ENCODE measurements around the gene DAGLA.

DAGLA gene

DNA sequence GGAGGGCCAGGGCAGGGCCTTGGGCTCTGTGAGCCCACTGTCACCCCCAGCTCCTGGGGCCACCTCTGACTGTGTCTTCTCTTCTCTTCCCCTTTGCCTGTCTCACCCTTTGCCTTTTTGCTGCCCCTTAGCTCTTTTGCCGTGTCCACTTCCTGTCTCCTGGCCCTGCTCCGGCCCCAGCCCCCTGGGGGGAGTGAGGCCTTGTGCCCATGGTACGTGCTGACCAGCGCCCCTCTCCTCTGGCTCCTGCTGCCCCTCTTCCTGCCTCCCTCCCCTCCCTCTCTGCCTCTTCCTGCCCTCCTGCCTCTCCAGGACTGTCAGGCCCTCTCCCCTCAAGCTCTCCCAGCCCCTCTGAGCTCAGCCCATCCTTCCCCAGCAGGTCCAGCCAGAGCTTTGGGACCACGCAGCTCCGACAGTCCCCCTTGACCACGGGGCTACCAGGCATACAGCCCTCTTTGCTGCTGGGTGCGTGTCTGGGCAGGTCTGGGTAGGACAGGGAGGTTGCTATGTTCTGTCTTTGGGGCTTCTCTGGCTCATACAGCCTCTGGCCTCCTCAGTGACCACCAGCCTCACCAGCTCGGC is 100.5 kb downstream of the DAGLA start:
- DNase-seq (ENCODE audit: low spot score): no peak

DNA sequence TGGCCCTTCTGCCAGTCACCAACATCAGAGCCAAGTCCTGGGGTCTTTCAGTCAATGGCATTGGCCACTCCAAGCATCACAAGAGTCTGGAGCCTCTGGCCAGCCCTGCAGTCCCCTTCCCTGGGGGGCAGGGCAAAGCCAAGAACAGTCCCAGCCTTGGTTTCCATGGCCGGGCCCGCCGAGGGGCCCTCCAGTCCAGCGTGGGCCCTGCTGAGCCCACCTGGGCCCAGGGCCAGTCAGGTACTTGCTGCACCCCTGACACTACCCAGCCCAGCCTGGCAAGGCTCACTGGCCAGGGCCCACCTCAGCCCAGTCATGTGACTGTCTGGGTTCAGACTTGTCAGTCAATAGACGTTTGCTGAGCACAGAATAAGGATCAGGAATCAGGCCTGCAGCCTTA is 101.4 kb downstream of the DAGLA start:
- DNase-seq (ENCODE audit: low spot score): no peak

DNA sequence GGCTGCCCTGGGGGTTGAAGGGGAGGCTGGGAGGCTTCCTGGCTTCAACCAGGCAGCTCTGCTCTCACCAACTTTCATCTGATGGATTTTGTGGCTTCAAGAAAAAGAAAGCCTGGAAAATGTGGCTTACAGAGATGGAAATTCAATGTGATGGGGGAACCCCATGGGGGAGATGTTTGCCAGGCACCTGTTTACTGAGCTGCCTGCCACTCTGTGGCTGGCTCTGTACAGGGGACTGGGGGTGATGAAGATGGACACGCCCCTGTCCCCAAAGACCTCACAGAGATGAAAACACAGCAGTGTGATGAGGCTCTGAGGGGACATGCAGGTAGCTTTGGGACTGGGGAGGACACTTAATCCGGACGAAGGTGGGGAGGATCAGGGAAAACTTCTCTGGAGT is 102.1 kb downstream of the DAGLA start:
- DNase-seq (ENCODE audit: low spot score): no peak

DNA sequence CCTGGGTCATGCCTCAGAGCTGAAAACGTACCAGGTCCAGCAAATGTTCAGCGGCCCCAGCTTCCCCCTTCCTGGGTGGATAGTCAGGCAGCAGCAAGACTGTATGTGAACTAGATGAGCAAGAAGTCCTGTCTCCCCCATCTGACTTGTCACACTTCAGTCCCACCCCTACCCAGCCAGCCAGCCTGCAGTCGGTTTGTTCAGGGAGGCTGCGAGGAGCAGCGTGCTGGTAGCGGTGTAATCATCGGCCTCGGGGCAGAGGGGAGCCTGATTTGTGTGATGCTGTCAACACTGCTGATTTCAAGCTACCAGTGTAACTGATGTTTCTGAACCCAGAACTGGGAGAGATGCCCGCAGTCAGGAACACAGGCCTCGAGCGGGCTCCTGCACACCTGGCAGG is 102.7 kb downstream of the DAGLA start:
- no peak for DNase-seq (ENCODE audit: low spot score)

DNA sequence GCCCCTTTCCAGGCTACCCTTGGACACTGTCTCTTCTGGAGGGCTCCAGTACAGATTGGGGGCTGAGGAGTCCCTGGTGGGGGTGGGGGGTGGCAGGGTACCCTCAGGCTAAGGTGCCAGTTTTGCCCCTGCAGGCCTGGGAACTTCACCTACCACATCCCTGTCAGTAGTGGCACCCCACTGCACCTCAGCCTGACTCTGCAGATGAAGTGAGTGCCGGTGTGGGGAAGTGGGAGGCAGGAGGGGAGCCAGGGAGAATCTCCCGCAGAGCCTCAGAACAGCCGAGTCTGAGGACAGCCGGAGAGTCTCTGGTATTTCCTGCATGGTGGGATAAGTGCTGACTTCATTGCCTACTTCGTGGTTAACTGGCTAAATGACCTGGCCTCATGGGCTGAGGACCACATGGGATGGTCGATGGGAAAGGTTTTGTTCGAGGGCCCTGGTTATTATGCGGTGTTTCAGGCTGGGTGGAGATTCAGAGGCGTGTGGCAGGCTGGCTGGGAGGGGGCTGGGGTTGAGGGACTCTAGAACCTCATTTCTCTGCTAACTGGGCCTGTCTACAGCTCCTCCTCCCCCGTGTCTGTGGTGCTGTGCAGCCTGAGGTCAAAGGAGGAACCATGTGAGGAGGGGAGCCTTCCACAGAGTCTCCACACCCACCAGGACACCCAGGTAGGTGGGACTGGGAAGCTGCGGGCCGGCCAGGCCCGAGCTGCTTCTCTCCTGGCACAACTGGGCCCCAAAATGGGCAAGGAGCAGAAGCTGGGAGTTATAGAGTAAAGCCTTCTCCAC is 103.7 kb downstream of the DAGLA start:
- no peak for DNase-seq (ENCODE audit: low spot score)

DNA sequence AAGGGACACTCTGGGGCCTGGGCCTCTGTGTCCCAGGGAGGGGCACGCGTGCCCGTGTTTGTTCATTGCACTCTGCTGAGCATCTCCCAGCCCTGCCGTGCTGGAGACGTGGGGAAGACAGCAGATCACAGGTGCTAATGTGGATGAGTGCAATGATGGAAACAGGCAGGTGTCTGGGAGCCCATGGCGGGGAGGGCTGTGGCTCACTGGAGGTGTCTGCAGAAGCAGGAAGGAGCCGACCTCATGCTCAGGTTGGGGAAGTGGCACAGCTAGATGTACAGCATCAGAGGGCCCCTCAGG is 104.3 kb downstream of the DAGLA start:
- no peak for DNase-seq (ENCODE audit: low spot score)

DNA sequence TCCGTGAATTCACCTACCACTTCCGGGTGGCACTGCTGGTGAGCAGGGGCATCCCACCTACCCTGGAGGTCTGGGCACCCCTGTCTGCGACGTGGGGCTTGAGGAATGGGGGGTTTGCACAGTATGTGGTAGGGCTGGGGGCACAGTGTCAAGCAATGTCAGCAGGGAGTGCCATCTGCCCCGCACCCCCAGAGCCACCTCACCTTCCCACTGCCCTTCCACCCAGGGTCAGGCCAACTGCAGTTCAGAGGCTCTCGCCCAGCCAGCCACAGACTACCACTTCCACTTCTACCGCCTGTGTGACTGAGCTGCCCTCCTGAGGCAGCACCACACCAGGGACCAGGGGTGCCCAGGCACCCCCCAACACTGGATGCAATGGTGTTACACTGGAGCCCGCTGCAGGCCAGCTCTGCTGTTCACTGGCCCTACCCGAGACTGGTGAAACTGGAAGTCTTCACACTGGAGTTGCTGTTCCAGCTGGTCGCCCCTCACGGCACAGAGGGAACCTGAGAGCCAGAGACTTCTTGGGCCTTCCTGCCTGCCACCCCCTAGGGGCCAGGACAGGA is 105.7 kb downstream of the DAGLA start:
- no peak for DNase-seq (ENCODE audit: low spot score)

DNA sequence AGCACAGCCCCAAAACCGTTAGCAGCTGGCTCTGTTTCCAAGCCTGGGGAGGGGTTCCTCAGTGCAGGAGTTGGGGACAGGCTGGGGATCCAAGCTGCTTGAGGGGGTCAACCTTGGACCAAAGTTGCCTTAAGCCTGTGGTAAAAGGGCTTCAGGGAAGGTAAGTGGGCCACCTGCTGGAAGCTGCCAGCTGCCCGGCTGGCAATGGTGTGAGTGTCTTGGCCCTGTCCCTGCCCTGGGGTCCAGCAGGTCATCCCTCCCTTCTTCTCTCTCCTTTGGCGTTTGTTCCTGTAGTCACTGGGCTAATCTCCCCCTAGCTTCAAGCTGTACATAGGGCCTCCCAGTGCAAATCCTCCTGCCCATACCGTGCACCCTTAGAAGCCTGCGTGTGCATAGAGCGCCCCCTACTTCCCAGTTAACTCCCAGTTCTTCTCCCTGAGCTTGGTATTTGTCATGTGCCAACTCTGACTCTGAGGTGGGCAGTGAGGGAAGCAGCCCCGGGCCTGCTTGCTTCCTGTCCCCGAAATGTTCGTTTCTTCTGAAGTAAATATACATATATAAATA is 107.8 kb downstream of the DAGLA start:
- DNase-seq (ENCODE audit: low spot score): peak; percentile 45

DNA sequence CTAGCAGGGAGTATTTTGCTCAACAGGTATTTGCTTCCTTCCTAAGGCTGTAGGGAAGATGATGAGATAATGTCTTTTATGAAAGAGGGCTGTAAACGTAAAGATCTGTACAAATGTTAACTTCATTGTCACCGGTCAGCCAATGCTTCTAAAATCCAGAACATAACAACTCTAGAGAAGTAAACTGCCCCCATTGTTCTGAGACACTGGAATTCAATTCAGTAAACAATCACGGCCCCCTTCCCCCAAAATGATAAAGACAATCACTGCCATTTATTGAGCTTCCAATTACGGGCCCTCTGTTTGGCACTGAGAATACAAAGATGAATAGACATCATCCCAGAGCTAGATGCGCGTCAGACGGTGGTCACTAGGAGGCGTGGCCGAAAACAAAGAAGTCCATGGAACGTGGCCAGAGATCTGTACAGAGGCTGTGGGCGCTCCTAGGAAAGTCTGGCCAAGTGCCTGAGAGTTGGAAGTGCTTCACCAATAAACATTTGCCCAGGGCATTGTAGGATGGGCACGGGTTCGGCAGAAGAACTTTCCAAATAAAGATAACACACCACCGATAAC is 111.6 kb downstream of the DAGLA start:
- peak; percentile 90 for DNase-seq (ENCODE audit: low spot score)

DNA sequence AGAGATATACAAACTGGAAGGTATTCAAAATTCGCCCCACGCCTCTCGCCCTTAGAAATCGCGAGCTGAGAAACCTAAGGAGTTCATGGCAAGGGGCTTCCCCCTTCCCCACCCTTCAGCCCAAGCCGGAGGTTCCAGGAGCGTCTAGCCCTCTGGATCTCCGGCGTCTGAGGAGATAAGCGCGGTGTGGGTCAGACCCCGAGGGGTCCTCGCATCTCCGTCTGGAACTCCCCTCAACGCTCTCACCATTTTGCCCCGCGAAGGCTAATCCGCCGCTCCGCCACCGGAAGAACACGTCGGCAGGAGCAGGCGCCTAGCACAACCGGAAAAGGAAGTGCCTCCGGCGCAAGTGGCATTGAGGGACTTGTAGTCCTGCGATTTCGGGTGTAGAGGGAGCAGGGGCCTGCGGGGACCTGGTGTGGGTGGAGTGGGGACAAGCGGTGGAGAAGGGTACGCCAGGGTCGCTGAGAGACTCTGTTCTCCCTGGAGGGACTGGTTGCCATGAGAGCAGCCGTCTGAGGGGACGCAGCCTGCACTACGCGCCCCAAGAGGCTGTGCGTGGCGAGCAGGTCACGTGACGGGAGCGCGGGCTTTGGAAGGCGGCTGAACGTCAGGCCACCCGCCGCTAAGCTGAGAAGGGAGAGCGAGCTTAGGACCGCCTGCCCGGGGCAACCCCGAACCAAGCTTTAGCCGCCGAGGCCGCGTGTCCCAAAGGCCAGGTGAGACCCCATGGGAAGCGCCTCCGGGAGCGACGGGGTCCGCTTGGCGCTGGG is 112.3 kb downstream of the DAGLA start, which contains the start of the genes FEN1 and TMEM258:
TSS of gene FEN1 (plus strand) at position 602 of the 773 bp plus-strand sequence. CDS start 2,451 bp downstream, outside the sequence.
TSS of gene TMEM258 (minus strand) at position 290 of the 773 bp plus-strand sequence. CDS start at position 249, 41 bp downstream.
- peak; percentile 91 for DNase-seq (ENCODE audit: low spot score)

DNA sequence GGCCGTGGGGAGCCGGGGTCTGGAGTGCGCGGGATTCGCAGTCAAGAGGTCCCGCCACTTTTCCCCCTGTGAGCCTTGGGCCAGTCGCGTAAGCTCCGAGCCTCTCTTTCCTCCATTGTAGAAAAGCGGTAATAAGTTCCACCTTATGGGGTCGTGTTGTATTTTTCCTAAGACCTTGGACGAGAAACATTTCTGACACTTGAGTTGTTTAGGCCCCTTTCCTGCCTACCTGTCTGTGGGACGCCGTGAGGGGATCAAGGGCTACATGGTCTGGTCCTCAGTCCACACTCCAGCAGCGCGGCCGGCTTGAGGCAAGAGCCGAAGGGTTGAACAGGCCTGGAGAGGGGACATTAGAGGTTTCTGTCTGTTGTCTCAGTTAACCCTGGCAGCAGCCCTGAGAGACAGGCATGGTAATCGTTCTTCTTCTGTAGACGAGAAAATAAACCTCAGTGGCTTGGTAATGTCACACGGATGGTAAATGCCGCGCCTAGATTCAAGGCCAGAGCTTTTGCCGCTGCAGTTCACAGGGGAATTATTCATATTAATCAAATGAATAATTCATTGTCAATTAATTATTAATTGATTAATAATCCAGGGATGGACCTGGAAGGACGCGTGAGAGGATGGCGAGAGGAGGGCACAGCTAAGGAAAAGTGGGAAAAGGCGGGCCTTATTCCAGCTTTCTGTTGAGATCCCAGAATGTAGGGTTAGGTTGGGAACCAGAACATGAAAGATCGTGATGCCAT is 113.1 kb downstream of the DAGLA start:
- DNase-seq (ENCODE audit: low spot score): no peak

DNA sequence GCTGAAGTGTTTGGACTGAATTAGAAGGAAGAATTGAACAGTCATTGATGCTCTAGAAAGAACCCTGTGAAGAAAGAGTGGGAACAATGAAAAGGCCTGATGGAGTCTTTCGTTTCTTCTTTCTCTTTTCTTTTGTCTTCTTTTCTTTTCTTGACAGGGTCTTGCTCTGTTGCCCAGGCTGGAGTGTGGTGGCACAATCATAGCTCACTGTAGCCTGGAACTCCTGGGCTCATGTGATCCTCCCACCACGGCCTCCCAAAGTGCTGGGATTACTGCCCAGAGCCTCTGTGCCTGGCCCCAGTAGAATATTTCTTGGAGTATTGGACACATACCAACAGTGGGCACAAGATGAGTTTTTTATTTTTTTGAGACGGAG is 113.6 kb downstream of the DAGLA start:
- no peak for DNase-seq (ENCODE audit: low spot score)

DNA sequence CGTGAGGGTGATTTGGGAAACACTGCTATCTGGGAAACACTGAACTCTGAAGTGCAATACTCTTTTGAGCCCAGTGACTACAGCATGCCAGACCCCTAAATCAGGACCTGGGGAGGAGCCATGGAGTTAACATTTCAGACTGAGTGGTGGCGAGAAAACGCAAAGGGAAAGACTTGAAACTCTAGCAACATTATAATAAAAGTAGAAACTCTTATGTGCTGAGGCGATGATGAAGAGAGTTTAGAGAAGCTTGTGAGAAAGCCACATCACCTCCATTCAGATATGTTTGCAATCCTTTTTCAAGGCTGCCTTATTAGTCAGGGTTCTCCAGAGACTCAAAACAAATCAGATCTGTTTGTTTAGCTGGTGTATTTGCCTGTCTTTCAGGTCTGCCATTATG is 114.4 kb downstream of the DAGLA start:
- DNase-seq (ENCODE audit: low spot score): no peak

DNA sequence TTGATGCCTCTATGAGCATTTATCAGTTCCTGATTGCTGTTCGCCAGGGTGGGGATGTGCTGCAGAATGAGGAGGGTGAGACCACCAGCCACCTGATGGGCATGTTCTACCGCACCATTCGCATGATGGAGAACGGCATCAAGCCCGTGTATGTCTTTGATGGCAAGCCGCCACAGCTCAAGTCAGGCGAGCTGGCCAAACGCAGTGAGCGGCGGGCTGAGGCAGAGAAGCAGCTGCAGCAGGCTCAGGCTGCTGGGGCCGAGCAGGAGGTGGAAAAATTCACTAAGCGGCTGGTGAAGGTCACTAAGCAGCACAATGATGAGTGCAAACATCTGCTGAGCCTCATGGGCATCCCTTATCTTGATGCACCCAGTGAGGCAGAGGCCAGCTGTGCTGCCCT is 115.3 kb downstream of the DAGLA start:
- DNase-seq (ENCODE audit: low spot score): no peak

DNA sequence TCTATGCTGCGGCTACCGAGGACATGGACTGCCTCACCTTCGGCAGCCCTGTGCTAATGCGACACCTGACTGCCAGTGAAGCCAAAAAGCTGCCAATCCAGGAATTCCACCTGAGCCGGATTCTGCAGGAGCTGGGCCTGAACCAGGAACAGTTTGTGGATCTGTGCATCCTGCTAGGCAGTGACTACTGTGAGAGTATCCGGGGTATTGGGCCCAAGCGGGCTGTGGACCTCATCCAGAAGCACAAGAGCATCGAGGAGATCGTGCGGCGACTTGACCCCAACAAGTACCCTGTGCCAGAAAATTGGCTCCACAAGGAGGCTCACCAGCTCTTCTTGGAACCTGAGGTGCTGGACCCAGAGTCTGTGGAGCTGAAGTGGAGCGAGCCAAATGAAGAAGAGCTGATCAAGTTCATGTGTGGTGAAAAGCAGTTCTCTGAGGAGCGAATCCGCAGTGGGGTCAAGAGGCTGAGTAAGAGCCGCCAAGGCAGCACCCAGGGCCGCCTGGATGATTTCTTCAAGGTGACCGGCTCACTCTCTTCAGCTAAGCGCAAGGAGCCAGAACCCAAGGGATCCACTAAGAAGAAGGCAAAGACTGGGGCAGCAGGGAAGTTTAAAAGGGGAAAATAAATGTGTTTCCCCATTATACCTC is 115.8 kb downstream of the DAGLA start:
- no peak for DNase-seq (ENCODE audit: low spot score)
